Measurements from ENCODE around the gene GGNBP2. TPM values are rescaled to one million over a fixed set of nuclear protein-coding genes. Genes with fewer than 3 reads are reported as not detected.

The GGNBP2 gene
- total and polyA plus RNA-seq, 2 of the 8 experiments (the other 6 are each of a cell fraction or from before 2014, with no cell fraction given): 29.2 to 35.8 TPM

GRCh38 chr17:36625188-36625587 lies 80.5 kb downstream of the GGNBP2 start (continued):
- TF ChIP-seq CTBP2 (IDR thresholded peaks at IDR 0.05; ENCODE audit: borderline replicate concordance, insufficient read depth, insufficient read length, low read length) (no peak), POLR2A (IDR thresholded peaks at IDR 0.05; ENCODE audit: control extremely low read depth in 1 of 2, low read depth in 2 of 2, low read length in 2 of 2) (no peak)
